ENCODE results near the gene MSANTD4.

The MSANTD4 gene

GRCh38 chr11:105988197-105988596 is 33.8 kb downstream of the MSANTD4 start:
- TF ChIP-seq EP300 (IDR thresholded peaks at IDR 0.05; ENCODE audit: borderline replicate concordance) (no peak), CREB1 (IDR thresholded peaks at IDR 0.05; ENCODE audit: low read depth) (no peak), NFIC (IDR thresholded peaks at IDR 0.05) (no peak), FOXM1 (IDR thresholded peaks at IDR 0.05; ENCODE audit: borderline replicate concordance, low read depth) (no peak), REST (IDR thresholded peaks at IDR 0.05; ENCODE audit: low read depth) (no peak), EGR1 (IDR thresholded peaks at IDR 0.05) (no peak), ZBTB7A (IDR thresholded peaks at IDR 0.05; ENCODE audit: low read depth) (no peak), YY1 (IDR thresholded peaks at IDR 0.05; ENCODE audit: low read depth) (no peak), TCF12 (IDR thresholded peaks at IDR 0.05; ENCODE audit: low read depth) (no peak), USF1 (IDR thresholded peaks at IDR 0.05) (no peak), RAD21 (IDR thresholded peaks at IDR 0.05; ENCODE audit: low read depth) (no peak), MAX (IDR thresholded peaks at IDR 0.05) (no peak), TEAD4 (IDR thresholded peaks at IDR 0.05) (no peak), TAF1 (IDR thresholded peaks at IDR 0.05; ENCODE audit: low read depth) (no peak), CEBPB (IDR thresholded peaks at IDR 0.05) (no peak)

- TF ChIP-seq CEBPB (IDR thresholded peaks at IDR 0.05) (0 out of 2 replicates have a peak, but pooled peaks have one; percentile 12), TCF12 (IDR thresholded peaks at IDR 0.05; ENCODE audit: low read depth) (no peak)
Measured at GRCh38 chr11:105986554-105986953, 35.5 kb downstream of the MSANTD4 start.

GRCh38 chr11:105979997-105980703 is 41.9 kb downstream of the MSANTD4 start:
- TF ChIP-seq TAF1 (IDR thresholded peaks at IDR 0.05; ENCODE audit: low read depth) (no peak), TEAD4 (IDR thresholded peaks at IDR 0.05) (no peak), NFIC (IDR thresholded peaks at IDR 0.05) (no peak), YY1 (IDR thresholded peaks at IDR 0.05; ENCODE audit: low read depth) (no peak), TCF12 (IDR thresholded peaks at IDR 0.05; ENCODE audit: low read depth) (no peak), EP300 (IDR thresholded peaks at IDR 0.05; ENCODE audit: borderline replicate concordance) (no peak), MAX (IDR thresholded peaks at IDR 0.05) (no peak), CREB1 (IDR thresholded peaks at IDR 0.05; ENCODE audit: low read depth) (no peak), ZBTB7A (IDR thresholded peaks at IDR 0.05; ENCODE audit: low read depth) (no peak), RAD21 (IDR thresholded peaks at IDR 0.05; ENCODE audit: low read depth) (no peak), USF1 (IDR thresholded peaks at IDR 0.05) (no peak), EGR1 (IDR thresholded peaks at IDR 0.05) (no peak), REST (IDR thresholded peaks at IDR 0.05; ENCODE audit: low read depth) (no peak), CEBPB (IDR thresholded peaks at IDR 0.05) (no peak), FOXM1 (IDR thresholded peaks at IDR 0.05; ENCODE audit: borderline replicate concordance, low read depth) (no peak)

GRCh38 chr11:105975128-105975527 is 46.9 kb downstream of the MSANTD4 start:
- TF ChIP-seq USF1 (IDR thresholded peaks at IDR 0.05) (no peak), ZBTB7A (IDR thresholded peaks at IDR 0.05; ENCODE audit: low read depth) (no peak), MAX (IDR thresholded peaks at IDR 0.05) (no peak), RAD21 (IDR thresholded peaks at IDR 0.05; ENCODE audit: low read depth) (no peak), NFIC (IDR thresholded peaks at IDR 0.05) (no peak), CEBPB (IDR thresholded peaks at IDR 0.05) (no peak), YY1 (IDR thresholded peaks at IDR 0.05; ENCODE audit: low read depth) (no peak)

- TF ChIP-seq TCF12 (IDR thresholded peaks at IDR 0.05; ENCODE audit: low read depth) = no peak
- TF ChIP-seq NFIC (IDR thresholded peaks at IDR 0.05) = no peak
- TF ChIP-seq EP300 (IDR thresholded peaks at IDR 0.05; ENCODE audit: borderline replicate concordance) = no peak
- no peak for TF ChIP-seq MAX (IDR thresholded peaks at IDR 0.05)
- TF ChIP-seq CEBPB (IDR thresholded peaks at IDR 0.05) = no peak
- TF ChIP-seq RAD21 (IDR thresholded peaks at IDR 0.05; ENCODE audit: low read depth) = no peak
- no peak for TF ChIP-seq YY1 (IDR thresholded peaks at IDR 0.05; ENCODE audit: low read depth)
- TF ChIP-seq CREB1 (IDR thresholded peaks at IDR 0.05; ENCODE audit: low read depth) = no peak
- TF ChIP-seq TAF1 (IDR thresholded peaks at IDR 0.05; ENCODE audit: low read depth) = no peak
- TF ChIP-seq EGR1 (IDR thresholded peaks at IDR 0.05) = no peak
- TF ChIP-seq REST (IDR thresholded peaks at IDR 0.05; ENCODE audit: low read depth) = no peak
- no peak for TF ChIP-seq USF1 (IDR thresholded peaks at IDR 0.05)
- TF ChIP-seq FOXM1 (IDR thresholded peaks at IDR 0.05; ENCODE audit: borderline replicate concordance, low read depth) = no peak
- no peak for TF ChIP-seq TEAD4 (IDR thresholded peaks at IDR 0.05)
- TF ChIP-seq ZBTB7A (IDR thresholded peaks at IDR 0.05; ENCODE audit: low read depth) = no peak
Measured at GRCh38 chr11:105969756-105970155, 52.3 kb downstream of the MSANTD4 start.

Data from Ishikawa (cell line).